Tracheal epithelial cell (primary cell): ENCODE measurements around the gene OR6N1. TPM values are rescaled to one million over a fixed set of nuclear protein-coding genes. Genes with fewer than 3 reads are reported as not detected.

Experiments
- total RNA-seq: library from RNA; depleted of rRNA; stranded (reverse); fragments of >200 nt; gene quantifications from 2 replicates; pipeline ENCODE4 v1.2.1, GENCODE V29; 2014

The OR6N1 gene
- not detected in 2 replicates for total RNA-seq

GRCh38 chr1:158771950-158772866 lies at the start of gene OR6N1:
OR6N1 (minus strand) TSS chr1:158772195; CDS start chr1:158766682, 5,513 bp downstream.

GRCh38 chr1:158781104-158781503 lies 9.1 kb upstream of the OR6N1 start, which contains the start of gene OR6N2:
OR6N2 (minus strand) TSS chr1:158781204; CDS start chr1:158777635, 3,569 bp downstream.

GRCh38 chr1:158754420-158754819 lies 17.6 kb downstream of the OR6N1 start, which contains the start of gene OR6K6:
OR6K6 (plus strand) TSS chr1:158754720; CDS start chr1:158754888, 168 bp downstream.

GRCh38 chr1:158720620-158721019 lies 51.4 kb downstream of the OR6N1 start, which contains the start of gene OR6K3:
OR6K3 (minus strand) TSS chr1:158720720; CDS start chr1:158718115, 2,605 bp downstream.

Other genes starting within 250 kb of the OR6N1 start
- not detected in 2 replicates for gene OR6Y1, start 217.8 kb downstream of the OR6N1 start, total RNA-seq
- gene OR6P1, start 201.6 kb downstream of the OR6N1 start, total RNA-seq = not detected in 2 replicates
- gene OR10X1, start 192.3 kb downstream of the OR6N1 start, total RNA-seq = not detected in 2 replicates
- gene OR10Z1, start 166.9 kb downstream of the OR6N1 start, total RNA-seq = not detected in 2 replicates
- not detected in 2 replicates for gene SPTA1, start 85.5 kb downstream of the OR6N1 start, total RNA-seq
- not detected in 2 replicates for gene OR6K2, start 71.5 kb downstream of the OR6N1 start, total RNA-seq
- gene OR6K3, start 51.5 kb downstream of the OR6N1 start, total RNA-seq = under 0.01 TPM in 1 of 2 replicates, not detected in the other
- gene OR6K6, start 17.5 kb downstream of the OR6N1 start, total RNA-seq = not detected in 2 replicates
- gene OR6N2, start 9.0 kb upstream of the OR6N1 start, total RNA-seq = not detected in 2 replicates
- gene MNDA, start 59.2 kb upstream of the OR6N1 start, total RNA-seq = not detected in 2 replicates
- gene PYHIN1, start 159.4 kb upstream of the OR6N1 start, total RNA-seq = 0.48 TPM in 1 of 2 replicates, not detected in the other
- 31.6 and 65.9 TPM in 2 replicates for gene IFI16, start 237.7 kb upstream of the OR6N1 start, total RNA-seq